ENCODE measurements around the gene TBKBP1. TPM values are rescaled to one million over a fixed set of nuclear protein-coding genes. Genes with fewer than 3 reads are reported as not detected.

Gene TBKBP1
- total and polyA plus RNA-seq, 2 donors (not counting 3 experiments of a cell fraction or from before 2014, with no cell fraction given) = 7.0 to 11.7 TPM

DNA sequence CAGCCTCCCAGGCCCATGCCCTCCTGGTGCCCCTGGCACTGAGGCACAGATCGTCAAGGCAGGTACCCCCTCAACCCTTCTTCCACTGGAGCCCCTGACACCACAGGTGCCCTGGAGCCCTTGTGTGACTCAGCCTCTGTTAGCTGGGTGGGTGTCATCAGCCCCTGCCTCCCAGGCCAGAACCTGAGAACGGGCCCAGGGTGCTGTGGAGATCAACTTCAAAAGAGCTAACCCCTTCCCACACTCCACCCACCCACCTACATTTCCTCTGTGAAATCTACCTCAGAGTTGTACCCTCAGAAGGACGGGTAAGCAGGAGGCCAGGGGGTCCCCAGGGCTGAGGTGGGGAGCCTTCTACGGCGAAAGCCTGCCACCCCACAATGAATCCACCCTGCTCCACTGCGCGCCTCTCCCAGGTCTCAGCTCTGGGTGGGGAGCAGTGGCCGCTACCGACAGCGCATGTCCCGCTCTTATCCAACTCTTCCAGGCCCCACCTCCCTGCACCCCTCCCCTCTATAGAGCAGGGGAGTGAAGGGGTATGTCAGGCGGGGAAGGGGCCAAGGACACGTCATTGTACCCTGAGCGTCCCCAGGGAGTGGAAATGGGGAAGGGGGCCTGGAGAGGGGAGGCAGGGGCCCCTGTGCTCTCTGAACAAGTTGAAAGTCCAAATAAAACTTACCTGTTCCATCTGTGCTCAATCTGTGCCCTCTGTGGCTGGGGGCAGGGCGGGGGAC, 17.6 kb downstream of the TBKBP1 start:
- DNase-seq (ENCODE audit: low read depth, low spot score) (no peak), FAIRE-seq (no peak)
- no peaks in the 10 kb centered on the region for H3K4me1 ChIP-seq (ENCODE audit: control insufficient read depth, extremely low read depth, insufficient read depth, low read length)
- no peak overlapping the region for H2AFZ ChIP-seq (ENCODE audit: low read depth, low read length)
- no peaks in the 10 kb centered on the region for H4K20me1 ChIP-seq (replicated peaks; ENCODE audit: control insufficient read depth, extremely low read depth, insufficient read depth, low read length)
- H3K79me2 ChIP-seq (ENCODE audit: control insufficient read depth, insufficient read depth, low read length) = no peaks in the 10 kb centered on the region
- H3K9me3 ChIP-seq (replicated peaks; ENCODE audit: control insufficient read depth, insufficient read depth, low read length) = no peaks in the 10 kb centered on the region
- H3K4me3 ChIP-seq (replicated peaks in 1 of 3; ENCODE audit: insufficient read depth in 1 of 3, low read depth in 1 of 3, low read length in 3 of 3) = no peak overlapping the region
- H3K27me3 ChIP-seq (ENCODE audit: control insufficient read depth in 2 of 2, insufficient read depth in 2 of 2, low read length in 2 of 2) = no peaks in the 10 kb centered on the region
- TF ChIP-seq FOS (IDR thresholded peaks at IDR 0.05; ENCODE audit: borderline replicate concordance, insufficient read depth, low read length) (no peak), EZH2 (IDR thresholded peaks at IDR 0.05; ENCODE audit: borderline replicate concordance, low read depth, low read length, severe bottlenecking) (no peak), GATA2 (IDR thresholded peaks at IDR 0.05; ENCODE audit: insufficient read depth, insufficient read length, low read depth, low read length) (no peak), MYC (IDR thresholded peaks at IDR 0.05; ENCODE audit: low read depth, low read length) (no peak), CTCF (IDR thresholded peaks at IDR 0.05; ENCODE audit: extremely low read depth in 1 of 2, insufficient read depth in 1 of 2, low read depth in 1 of 2, low read length in 2 of 2) (no peak), POLR2AphosphoS5 (IDR thresholded peaks at IDR 0.05; ENCODE audit: insufficient read depth, low read depth, low read length) (no peak), JUN (IDR thresholded peaks at IDR 0.05; ENCODE audit: borderline replicate concordance, insufficient read depth, insufficient read length, low read depth) (no peak), POLR2A (IDR thresholded peaks at IDR 0.05; ENCODE audit: low read depth, low read length) (no peak)
- TF ChIP-seq, protein P1, sequence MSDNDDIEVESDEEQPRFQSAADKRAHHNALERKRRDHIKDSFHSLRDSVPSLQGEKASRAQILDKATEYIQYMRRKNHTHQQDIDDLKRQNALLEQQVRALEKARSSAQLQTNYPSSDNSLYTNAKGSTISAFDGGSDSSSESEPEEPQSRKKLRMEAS (IDR thresholded peaks at IDR 0.05; ENCODE audit: insufficient read depth, insufficient read length) = no peak
- dilution Hi-C loops (cut with MboI; ENCODE audit: extremely low pct_ligation_motif_present, low sequenced_read_pairs) (no loop called here), intact Hi-C loops (cut with micrococcal nuclease) (no loop called here)
- peaks cover 0 to 15% of the 10 kb centered on the region in 2 experiments for H3K36me3 ChIP-seq (ENCODE audit: control insufficient read depth in 2 of 2, extremely low read depth in 1 of 2, insufficient read depth in 2 of 2, low read length in 2 of 2)
- POLR2A ChIA-PET = no interaction called here
- H3K9me1 ChIP-seq (replicated peaks; ENCODE audit: control insufficient read depth, extremely low read depth, insufficient read depth, low read length) = no peaks in the 10 kb centered on the region
- no TSS peak for BruUV-seq (replicated peaks)
- H3K4me2 ChIP-seq (ENCODE audit: insufficient read depth, low read length) = no peak overlapping the region
- CTCF ChIA-PET = no interaction called here
- no peak overlapping the region for H3K9ac ChIP-seq (replicated peaks; ENCODE audit: extremely low read depth, insufficient read depth, low read length)
- no peak overlapping the region for H3K27ac ChIP-seq (ENCODE audit: insufficient read depth, low read depth, low read length)
